ENCODE data around the gene GRIK5. TPM values are rescaled to one million over a fixed set of nuclear protein-coding genes. Genes with fewer than 3 reads are reported as not detected.

The GRIK5 gene
- polyA plus RNA-seq, 1 donor (not counting 4 experiments of a cell fraction or from before 2014, with no cell fraction given): 0.17 TPM

- peaks cover 11% of the 10 kb centered on the region for H3K27me3 ChIP-seq (ENCODE audit: control insufficient read depth, extremely low read depth, insufficient read depth, low read length)
- no peak overlapping the region for H3K27ac ChIP-seq (ENCODE audit: control insufficient read depth, insufficient read depth, low read length)
- dilution Hi-C loops (cut with MboI; ENCODE audit: extremely low pct_ligation_motif_present, low sequenced_read_pairs): no loop called here
- DNase-seq (ENCODE audit: low read depth, low spot score) (no peak), FAIRE-seq (no peak)
- no peak overlapping the region for H2AFZ ChIP-seq (ENCODE audit: control insufficient read depth, low read length)
- no peaks in the 10 kb centered on the region for H3K4me1 ChIP-seq (ENCODE audit: control insufficient read depth, extremely low read depth, insufficient read depth, low read length)
- no peaks in the 10 kb centered on the region for H3K9me1 ChIP-seq (ENCODE audit: control insufficient read depth, extremely low read depth, insufficient read depth, low read length)
- H4K20me1 ChIP-seq (ENCODE audit: control insufficient read depth, extremely low read depth, insufficient read depth, low read length): no peaks in the 10 kb centered on the region
- H3K79me2 ChIP-seq (ENCODE audit: control insufficient read depth, insufficient read depth, low read length): no peaks in the 10 kb centered on the region
- H3K9me3 ChIP-seq (ENCODE audit: control insufficient read depth, low read depth, low read length): no peaks in the 10 kb centered on the region
- H3K4me2 ChIP-seq (ENCODE audit: control insufficient read depth, extremely low read depth, insufficient read depth, low read depth, low read length): no peak overlapping the region
- H3K9ac ChIP-seq (ENCODE audit: control insufficient read depth, extremely low read depth, insufficient read depth, low read length): no peak overlapping the region
- no peak for TF ChIP-seq EZH2 (IDR thresholded peaks at IDR 0.05; ENCODE audit: low read length)
- TF ChIP-seq, protein P1, sequence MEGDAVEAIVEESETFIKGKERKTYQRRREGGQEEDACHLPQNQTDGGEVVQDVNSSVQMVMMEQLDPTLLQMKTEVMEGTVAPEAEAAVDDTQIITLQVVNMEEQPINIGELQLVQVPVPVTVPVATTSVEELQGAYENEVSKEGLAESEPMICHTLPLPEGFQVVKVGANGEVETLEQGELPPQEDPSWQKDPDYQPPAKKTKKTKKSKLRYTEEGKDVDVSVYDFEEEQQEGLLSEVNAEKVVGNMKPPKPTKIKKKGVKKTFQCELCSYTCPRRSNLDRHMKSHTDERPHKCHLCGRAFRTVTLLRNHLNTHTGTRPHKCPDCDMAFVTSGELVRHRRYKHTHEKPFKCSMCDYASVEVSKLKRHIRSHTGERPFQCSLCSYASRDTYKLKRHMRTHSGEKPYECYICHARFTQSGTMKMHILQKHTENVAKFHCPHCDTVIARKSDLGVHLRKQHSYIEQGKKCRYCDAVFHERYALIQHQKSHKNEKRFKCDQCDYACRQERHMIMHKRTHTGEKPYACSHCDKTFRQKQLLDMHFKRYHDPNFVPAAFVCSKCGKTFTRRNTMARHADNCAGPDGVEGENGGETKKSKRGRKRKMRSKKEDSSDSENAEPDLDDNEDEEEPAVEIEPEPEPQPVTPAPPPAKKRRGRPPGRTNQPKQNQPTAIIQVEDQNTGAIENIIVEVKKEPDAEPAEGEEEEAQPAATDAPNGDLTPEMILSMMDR (optimal IDR thresholded peaks at IDR 0.05 in 1 of 3, IDR thresholded peaks at IDR 0.05 in 1 of 3, conservative IDR thresholded peaks at IDR 0.05 in 1 of 3; ENCODE audit: extremely low read depth in 1 of 3, insufficient read depth in 2 of 3, low read length in 3 of 3): no peak
- no peak overlapping the region for H3K4me3 ChIP-seq (ENCODE audit: control insufficient read depth in 2 of 3, extremely low read depth in 1 of 3, insufficient read depth in 2 of 3, low read depth in 1 of 3, low read length in 3 of 3)
- H3K36me3 ChIP-seq (ENCODE audit: control insufficient read depth in 2 of 2, extremely low read depth in 1 of 2, insufficient read depth in 2 of 2, low read length in 2 of 2): no peaks in the 10 kb centered on the region
These were observed 82.7 kb downstream of the GRIK5 start for GRCh38 chr19:41987141-41987860.

GRCh38 chr19:41984961-41985360 lies 85.0 kb downstream of the GRIK5 start:
- Histone ChIP-seq H3K9me3 (ENCODE audit: control insufficient read depth, low read depth, low read length) (no peaks in the 10 kb centered on the region), H4K20me1 (ENCODE audit: control insufficient read depth, extremely low read depth, insufficient read depth, low read length) (no peaks in the 10 kb centered on the region), H3K27ac (ENCODE audit: control insufficient read depth, insufficient read depth, low read length) (no peak overlapping the region), H3K4me3 (ENCODE audit: control insufficient read depth in 2 of 3, extremely low read depth in 1 of 3, insufficient read depth in 2 of 3, low read depth in 1 of 3, low read length in 3 of 3) (no peak overlapping the region), H3K79me2 (ENCODE audit: control insufficient read depth, insufficient read depth, low read length) (no peaks in the 10 kb centered on the region), H3K27me3 (ENCODE audit: control insufficient read depth, extremely low read depth, insufficient read depth, low read length) (no peaks in the 10 kb centered on the region), H3K4me1 (ENCODE audit: control insufficient read depth, extremely low read depth, insufficient read depth, low read length) (no peaks in the 10 kb centered on the region), H3K4me2 (ENCODE audit: control insufficient read depth, extremely low read depth, insufficient read depth, low read depth, low read length) (no peak overlapping the region), H3K9me1 (ENCODE audit: control insufficient read depth, extremely low read depth, insufficient read depth, low read length) (no peaks in the 10 kb centered on the region), H3K36me3 (ENCODE audit: control insufficient read depth in 2 of 2, extremely low read depth in 1 of 2, insufficient read depth in 2 of 2, low read length in 2 of 2) (no peaks in the 10 kb centered on the region), H3K9ac (ENCODE audit: control insufficient read depth, extremely low read depth, insufficient read depth, low read length) (no peak overlapping the region), H2AFZ (ENCODE audit: control insufficient read depth, low read length) (no peak overlapping the region)
- no peak for TF ChIP-seq EZH2 (IDR thresholded peaks at IDR 0.05; ENCODE audit: low read length)
- TF ChIP-seq, protein P1 (optimal IDR thresholded peaks at IDR 0.05 in 1 of 3, IDR thresholded peaks at IDR 0.05 in 1 of 3, conservative IDR thresholded peaks at IDR 0.05 in 1 of 3; ENCODE audit: extremely low read depth in 1 of 3, insufficient read depth in 2 of 3, low read length in 3 of 3): no peak
- DNase-seq (ENCODE audit: low read depth, low spot score): no peak
- no peak for FAIRE-seq
- dilution Hi-C loops (cut with MboI; ENCODE audit: extremely low pct_ligation_motif_present, low sequenced_read_pairs): no loop called here
